HL-60/S4 (cell line): ENCODE measurements around the gene ARHGAP9.

Experiments
- in situ Hi-C: fragments of 300-500 bp; cut with MboI; formaldehyde crosslinking; loops from 2 replicates; pipeline ENCODE4 v1.14.3; 2022; ENCODE audit warnings: low sequenced_read_pairs

The ARHGAP9 gene

DNA sequence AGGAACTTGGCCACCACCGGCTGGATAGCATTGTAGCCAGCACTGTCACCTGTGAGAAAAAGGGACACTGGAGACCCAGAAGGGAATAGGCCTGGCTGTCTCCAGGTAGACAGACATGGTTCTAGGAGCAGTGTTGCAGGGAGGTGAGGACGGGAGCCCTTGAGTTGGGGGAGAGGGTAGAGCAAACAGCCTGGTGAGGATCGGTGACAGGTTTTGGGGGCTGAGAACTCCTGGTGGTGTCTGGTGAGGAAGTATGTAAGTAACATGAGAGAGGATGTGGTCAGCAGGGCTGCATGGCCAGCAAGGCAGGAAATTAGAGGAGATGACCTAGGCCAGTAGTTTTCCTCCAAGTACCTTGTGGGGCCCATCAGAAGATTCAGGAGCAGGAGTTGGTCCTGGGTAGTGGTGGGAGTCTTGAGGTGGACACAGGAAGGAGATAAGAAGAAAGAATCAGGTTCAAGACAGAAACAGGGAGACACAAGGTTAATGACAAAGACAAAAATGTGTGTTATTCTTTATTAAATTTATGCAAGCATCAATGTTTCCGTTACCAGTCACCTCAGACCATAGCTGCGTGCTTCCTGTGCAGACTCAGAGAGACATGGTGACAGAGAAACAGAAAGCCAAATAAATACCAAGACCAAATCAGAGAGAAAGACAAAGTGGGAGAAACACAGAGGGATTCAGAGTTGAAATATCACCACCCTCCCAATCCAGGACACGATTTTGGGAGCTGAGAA is at the start of gene ARHGAP9:
Gene ARHGAP9, minus strand, starts transcription at position 491 of the 740 bp plus-strand sequence. Its CDS starts 460 bp downstream, at position 31.
- in situ Hi-C loops: no loop called here

GRCh38 chr12:57528831-57529555 is 49.3 kb upstream of the ARHGAP9 start:
- in situ Hi-C loops: no loop called here

DNA sequence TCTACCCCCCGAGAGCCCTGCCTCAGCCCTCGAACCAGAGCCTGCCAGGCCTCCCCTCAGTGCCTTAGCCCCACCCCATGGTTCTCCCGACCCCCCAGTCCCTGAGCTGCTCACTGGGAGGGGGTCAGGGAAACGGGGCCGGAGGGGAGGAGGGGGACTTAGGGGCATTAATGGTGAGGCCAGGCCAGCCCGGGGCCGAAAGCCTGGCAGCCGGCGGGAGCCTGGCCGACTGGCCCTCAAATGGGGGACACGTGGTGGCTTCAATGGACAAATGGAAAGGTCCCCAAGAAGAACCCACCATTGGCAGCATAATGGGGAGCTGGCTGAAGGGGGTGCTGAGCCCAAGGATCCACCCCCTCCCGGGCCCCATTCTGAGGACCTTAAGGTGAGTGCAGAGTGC is 48.5 kb upstream of the ARHGAP9 start:
- in situ Hi-C loops: no loop called here

DNA sequence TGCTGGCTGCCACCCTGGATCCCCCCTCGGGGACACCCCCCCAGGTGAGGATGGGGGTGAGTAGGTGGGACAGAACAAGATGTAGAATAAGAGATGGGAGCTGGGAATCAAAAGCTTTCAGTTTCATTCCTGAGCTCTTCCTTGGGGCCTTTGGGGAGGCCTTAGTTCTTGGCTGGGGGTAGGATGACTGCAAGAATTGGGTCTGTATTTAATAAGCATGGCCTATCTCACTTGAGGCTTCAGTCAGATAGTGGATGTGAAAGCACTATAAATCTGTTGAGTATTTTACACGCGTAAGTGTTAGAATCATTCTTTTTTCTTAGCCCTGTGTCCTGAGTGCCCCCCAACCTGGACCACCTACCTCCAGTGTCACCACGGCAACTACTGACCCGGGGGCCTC is 47.5 kb upstream of the ARHGAP9 start:
- in situ Hi-C loops: no loop called here

GRCh38 chr12:57526477-57527126 is 46.9 kb upstream of the ARHGAP9 start:
- in situ Hi-C loops: no loop called here

DNA sequence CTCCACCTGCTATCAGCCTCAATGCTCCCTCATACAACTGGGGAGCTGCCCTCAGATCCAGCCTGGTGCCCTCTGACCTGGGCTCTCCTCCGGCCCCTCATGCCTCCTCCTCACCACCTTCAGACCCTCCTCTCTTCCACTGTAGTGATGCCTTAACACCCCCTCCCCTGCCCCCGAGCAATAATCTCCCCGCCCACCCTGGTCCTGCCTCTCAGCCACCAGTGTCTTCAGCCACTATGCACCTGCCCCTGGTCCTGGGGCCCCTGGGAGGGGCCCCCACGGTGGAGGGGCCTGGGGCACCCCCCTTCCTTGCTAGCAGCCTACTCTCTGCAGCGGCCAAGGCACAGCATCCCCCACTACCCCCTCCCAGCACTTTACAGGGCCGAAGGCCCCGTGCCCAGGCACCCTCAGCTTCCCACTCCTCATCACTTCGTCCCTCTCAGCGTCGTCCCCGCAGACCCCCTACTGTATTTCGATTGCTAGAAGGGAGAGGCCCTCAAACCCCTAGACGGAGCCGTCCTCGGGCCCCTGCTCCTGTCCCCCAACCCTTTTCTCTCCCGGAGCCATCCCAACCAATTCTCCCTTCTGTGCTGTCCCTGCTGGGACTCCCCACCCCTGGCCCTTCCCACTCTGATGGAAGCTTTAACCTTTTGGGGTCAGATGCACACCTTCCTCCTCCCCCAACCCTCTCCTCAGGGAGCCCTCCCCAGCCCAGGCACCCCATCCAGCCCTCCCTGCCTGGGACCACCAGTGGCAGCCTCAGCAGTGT is 46.1 kb upstream of the ARHGAP9 start:
- in situ Hi-C loops: no loop called here

DNA sequence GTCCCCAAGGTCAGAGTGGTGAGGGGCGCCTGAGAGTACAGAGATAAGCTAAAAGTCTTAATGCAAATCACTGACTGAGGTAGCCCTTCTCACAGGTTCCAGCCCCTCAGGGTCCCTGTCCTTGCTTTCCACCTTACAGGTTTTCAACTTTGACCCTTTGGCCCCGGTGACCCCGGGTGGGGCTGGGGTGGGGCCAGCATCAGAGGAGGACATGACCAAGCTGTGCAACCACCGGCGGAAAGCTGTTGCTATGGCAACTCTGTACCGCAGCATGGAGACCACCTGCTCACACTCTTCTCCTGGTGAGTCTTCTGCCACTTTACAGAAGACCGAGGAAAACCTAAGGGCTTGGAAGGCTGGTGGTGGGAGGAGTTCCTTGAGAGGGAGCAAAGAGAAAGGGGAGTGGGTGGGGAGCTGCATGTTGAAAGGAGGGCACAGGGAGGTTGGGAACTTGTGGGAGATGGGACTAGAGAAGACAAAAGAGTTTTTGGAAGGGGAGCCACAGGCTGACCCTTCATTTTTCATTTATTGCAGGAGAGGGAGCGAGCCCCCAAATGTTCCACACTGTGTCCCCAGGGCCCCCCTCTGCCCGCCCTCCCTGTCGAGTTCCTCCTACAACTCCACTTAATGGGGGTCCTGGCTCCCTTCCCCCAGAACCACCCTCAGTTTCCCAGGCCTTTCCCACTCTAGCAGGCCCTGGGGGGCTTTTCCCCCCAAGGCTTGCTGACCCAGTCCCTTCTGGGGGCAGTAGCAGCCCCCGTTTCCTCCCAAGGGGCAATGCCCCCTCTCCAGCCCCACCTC is 45.3 kb upstream of the ARHGAP9 start:
- in situ Hi-C loops: no loop called here

DNA sequence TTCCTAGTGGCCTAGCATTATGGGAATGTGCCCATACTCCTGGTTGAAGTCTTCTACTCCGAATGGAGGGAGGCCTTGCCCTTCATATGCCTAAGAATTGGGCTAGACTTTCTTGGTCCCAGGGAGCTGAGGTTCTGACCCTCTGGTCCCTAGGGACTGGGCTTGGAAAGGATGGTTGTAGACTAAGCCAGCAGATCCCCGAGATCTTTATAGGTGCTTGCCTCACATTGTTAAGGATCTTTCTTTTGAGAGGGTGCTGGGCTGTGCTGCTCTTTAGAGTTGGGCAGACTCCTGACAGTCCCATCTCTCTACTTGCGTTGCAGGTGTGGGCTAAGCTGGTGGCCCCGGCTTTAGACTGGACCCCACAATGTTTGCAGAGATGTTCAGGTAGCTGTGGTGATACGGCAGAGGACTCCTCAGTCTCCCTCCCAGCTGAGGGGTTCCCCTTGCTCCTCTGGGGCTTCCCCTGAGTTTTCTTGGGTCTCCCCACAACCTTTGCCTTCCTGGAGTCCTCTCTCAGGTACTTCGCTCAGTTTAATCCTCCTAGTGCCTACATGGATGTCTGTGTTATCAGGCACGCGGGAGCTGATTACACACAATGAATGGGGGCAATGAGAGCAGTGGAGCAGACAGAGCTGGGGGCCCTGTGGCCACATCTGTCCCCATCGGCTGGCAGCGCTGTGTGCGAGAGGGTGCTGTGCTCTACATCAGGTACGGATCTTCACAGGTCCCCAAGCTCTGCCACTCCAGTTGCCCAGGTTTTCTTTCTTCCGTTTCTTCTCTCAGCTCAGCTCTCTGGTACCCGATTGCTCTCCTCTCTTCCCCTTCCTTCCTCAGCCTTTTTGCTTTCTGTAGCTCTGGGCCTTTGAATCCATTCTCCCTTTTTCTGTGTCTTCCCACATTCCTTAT is 44.3 kb upstream of the ARHGAP9 start:
- in situ Hi-C loops: no loop called here

DNA sequence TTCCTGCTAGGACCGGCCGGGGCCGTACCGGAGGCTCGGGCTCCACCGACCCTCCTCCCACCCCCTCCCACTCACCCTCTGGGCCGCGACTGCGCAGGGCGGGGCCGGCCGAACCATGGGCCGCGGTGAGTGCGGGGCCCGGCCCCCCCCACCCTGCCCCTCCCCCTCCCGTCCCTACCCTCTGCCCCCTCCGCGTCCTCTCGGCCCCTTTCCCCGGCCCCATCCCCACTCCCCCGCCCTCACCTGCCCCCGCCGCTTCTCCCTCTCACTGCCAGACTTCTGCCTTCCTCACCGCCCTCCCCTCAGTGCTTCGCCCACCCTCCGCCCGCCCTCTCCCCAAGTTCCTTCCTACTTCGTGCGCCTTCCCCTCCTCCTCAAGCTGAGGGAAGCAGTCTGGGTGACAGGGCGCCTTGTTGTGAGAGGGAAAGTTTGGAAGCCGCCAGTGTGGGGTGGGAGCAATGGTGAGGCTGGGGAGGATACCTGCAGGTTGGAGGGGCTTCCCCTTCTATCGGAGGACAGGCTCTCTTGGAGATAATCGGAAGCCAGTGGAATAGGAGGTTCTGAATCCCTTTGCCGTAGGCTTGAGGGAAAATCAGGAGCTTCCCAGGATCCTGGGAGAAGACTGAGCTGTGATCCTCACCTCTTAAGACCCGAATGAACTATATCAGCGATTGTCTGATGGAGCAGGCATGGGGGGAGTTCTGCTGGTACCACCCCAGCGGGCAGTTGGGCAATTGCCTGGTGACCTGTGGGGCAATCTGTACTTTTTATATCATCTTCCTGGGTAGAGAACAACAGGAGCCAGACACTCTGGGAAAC is 43.4 kb upstream of the ARHGAP9 start:
- in situ Hi-C loops: no loop called here

GRCh38 chr12:57522011-57522886 is 42.6 kb upstream of the ARHGAP9 start, which contains the start of gene MBD6:
MBD6 (plus strand) TSS chr12:57522824; CDS start chr12:57524304, 1,480 bp downstream.
- in situ Hi-C loops: no loop called here

DNA sequence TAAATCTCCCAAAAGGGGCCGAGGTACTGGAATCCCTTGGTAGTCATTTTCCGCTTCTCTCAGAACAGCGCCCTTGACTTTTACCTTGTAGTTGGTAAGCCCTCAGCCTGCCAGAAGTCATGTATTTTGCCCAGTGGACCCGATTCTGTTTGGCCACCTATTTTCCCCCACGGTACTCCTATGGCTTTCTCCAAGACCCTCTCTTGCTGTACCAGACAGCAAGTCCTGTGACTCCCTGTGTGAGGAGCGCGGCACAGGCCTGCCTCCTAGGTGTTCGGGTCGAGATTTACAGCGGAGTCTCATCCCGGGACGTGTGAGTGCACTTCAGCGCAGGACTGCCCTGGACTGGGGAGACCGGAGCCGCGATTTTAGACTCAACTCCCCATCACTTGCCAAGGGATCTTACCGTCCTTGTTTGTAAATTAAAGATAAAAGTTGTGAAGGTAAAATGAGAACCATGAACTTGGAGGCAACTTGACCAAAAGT is 41.9 kb upstream of the ARHGAP9 start:
- in situ Hi-C loops: no loop called here

- in situ Hi-C loops: no loop called here
Observed at GRCh38 chr12:57520053-57520818, 40.6 kb upstream of the ARHGAP9 start, which contains the start of gene DDIT3. DDIT3 (minus strand) TSS chr12:57520514; CDS start chr12:57517406, 3,108 bp downstream.

DNA sequence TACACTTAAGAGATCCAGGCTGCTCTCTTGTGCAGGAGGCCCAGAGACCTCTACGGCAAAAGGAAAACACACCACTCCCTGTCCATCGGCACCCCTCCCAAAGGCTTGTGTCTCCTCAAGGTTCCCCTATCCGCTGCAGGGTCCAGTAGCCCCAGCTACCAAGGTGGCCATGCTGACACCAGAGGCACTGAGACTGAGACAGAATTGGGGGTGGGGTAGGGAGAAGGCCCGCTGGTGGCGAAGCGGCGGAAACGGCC is 40.1 kb upstream of the ARHGAP9 start:
- in situ Hi-C loops: no loop called here

- in situ Hi-C loops: no loop called here
Observed at GRCh38 chr12:57518920-57519795, 39.5 kb upstream of the ARHGAP9 start.

DNA sequence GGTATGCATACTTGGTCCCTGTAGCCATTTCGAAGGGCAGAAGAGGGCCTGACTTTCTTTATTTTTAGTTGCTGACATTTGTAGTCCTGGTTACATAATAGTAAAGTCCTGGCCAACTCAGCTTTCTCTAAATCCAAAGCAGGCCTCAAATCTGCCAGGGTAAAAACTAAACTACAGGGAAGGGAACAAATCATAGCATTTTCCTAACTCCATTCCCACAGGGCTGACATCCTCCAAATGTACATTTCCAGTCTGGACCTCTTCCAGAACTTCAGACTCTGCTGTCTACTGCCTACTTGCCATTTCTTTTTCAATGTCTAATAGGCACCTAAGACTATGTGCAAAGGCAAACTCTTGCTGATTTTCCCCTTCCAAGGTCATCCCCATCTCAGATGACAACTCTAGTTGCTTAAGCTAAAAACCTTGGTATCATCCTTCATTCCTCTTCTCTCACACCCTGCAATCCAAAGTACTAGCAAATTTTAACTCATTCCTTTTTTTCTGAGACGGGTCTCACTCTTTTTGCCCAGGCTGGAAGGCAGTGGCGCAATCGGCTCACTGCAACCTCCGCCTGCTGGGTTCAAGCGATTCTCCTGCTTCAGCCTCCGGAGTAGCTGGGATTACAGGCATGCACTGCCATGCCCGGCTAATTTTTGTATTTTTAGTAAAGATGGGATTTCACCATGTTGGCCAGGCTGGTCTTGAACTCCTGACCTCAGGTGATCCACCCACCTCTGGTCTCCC is 38.7 kb upstream of the ARHGAP9 start:
- in situ Hi-C loops: no loop called here
